ENCODE results near the gene SLC39A11.
"Not testable (repeated sequence)": the region's sequence is repeated elsewhere in the genome, so short reads cannot be mapped to it uniquely, and the experiment has no call there.

Gene SLC39A11

DNA sequence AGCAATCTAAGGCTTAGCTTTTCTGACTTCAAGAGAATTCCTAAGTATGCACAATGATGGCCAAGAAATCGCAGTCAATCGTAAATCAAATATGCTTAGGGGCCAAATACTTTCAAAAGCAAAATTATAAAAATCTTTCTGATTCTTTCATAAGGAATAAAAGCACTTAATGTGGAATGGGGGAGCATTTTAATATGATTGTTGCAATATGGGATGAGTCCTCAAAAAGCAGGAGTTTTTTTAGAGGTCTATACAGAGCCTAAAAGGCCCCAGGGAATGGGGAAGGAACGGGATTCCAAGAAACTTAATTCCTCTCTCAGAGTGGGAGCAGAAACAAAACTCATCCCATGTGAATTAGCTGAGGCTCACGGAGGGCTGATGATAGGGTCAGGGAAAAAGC lies 14.7 kb upstream of the SLC39A11 start:
- FAIRE-seq = no peak

- FAIRE-seq = no peak
Observed at GRCh38 chr17:73105431-73105830, 12.9 kb upstream of the SLC39A11 start.

DNA sequence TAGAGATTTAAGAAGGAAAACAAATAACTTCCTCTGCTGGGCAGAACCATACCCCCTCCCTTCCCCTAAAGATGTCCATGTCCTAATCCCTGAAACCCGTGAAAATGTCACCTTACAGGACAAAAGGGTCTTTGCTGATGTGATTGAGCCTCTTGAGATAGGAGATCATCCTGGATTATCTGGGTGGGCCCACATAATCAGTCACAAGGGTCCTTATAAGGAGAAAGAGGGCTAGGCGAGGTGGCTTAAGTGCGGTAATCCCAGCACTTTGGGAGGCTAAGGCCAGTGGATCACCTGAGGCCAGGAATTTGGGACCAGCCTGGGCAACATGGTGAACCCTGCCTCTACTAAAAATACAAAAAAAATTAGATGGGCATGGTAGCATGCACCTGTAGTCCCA lies 12.0 kb upstream of the SLC39A11 start:
- FAIRE-seq = no peak

DNA sequence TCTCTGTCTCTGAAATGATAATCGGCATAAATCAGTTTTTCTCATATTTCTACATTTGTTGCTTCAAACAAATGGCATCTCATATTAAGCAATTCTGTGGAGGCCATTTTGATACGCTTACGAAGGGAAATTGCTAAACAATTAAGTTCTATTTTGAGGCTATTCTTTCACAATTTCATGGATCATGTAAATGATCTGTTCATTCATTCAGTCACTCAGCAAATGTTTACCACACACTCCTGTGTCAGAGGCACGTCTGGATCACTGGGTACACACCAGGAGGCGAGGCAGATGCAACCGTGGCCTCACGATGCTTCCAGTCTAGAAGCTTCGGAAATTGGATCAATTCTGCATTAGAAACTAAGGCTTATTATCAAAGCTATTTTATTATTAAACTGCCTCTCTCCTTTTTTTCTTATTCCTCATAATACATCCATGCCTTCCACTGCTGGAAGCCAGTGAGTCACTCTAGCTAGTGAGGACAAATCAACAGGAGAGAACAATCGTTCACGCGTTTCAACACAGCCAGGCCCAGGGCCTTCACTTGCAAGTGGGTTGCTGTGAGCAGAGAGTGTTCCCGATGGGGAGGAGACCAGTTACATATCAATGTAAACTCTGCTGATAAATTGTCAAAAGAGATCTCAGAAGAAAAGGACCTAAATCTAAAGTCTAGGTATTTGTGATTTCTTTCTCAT lies 11.3 kb upstream of the SLC39A11 start:
- no peak for FAIRE-seq

DNA sequence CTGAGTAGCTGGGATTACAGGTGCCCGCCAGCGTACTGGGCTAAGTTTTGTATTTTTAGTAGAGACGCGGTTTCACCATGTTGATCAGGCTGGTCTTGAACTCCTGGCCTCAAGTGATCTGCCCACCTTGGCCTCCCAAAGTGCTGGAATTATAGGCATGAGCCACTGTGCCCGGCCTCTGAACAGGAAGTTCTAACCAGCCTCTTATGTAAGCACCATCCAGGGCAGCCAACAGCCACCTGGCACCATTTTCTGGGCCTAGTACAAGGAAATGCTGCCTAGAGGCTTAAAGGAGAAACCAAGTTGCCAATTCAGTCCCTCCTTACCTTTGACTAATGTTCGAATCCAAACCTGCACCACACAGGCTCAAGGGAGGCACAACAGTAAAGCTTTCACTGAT lies 8.5 kb upstream of the SLC39A11 start:
- FAIRE-seq = no peak

- FAIRE-seq = no peak
Observed at GRCh38 chr17:73100363-73100762, 7.9 kb upstream of the SLC39A11 start.

DNA sequence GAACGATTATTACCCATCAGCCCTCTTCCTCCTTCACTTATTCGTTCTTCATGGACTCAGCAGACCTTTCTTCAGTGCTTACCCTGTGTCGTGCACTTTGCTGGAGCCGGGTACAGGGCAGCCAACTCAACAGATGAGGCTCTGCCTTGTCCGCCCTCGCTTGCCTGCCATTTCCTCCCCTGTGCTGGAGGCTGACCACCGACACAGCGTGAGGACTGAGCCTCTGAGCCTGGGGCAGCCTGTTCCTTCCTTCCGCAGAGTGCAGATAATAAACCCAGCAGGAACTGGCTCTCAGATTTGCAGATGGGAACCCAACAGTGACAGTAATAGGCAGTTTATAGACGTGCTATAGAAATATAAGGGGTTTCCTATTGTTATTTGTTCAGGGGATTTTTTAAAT lies 7.0 kb upstream of the SLC39A11 start:
- FAIRE-seq = no peak

GRCh38 chr17:73098919-73099318 lies 6.4 kb upstream of the SLC39A11 start:
- FAIRE-seq = no peak

DNA sequence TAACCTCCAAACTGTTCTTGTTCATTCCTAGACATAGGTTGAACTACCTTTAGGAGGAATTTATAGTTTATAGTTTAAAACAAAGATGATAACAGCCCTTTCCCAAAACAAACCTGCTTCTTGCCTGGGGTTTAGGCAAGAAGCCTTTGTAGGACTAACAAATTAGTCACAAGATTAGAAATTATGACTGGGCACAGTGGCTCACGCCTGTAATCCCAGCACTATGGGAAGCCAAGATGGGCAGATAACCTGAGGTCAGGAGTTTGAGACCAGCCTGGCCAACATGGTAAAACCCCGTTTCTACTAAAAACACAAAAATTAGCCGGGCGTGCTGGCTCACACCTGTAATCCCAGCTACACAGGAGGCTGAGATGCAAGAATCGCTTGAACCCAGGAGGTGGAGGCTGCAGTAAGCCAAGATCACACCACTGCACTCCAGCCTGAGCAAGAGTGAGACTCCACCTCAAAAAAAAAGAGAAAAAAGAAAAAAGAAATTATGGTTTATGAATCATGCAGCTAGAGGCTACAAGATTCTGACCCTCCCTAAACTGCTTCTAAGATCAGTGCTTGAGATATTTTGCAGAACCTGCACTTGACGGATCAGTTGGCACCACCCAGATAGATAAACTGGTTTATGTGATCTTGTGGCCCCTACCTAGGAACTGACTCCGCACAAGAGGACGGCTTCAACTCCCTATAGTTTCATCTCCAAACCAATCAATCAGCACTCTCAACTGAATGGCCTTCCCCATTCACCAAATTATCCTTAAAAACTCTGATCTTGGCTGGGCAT lies 5.7 kb upstream of the SLC39A11 start:
- FAIRE-seq = not testable (repeated sequence)

DNA sequence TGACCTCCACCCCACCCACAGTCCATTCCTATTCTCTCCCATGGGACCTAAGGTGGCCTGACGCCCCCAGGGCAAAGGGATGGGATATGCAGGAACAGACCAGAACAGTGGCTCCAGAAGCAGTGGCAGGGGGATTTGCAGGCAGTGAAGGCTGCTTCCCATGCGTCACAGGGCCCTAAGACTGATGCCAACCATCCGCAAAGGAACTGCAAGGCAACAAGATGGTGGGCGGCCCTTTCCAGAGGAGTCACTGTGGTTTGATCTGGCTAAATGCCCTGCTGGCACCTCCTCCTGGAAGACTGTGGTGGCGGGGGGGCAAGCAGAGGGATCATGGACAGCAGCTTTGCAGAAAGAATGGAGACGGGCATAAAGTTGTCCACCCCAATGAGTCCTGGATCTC lies 4.4 kb upstream of the SLC39A11 start:
- FAIRE-seq = no peak

DNA sequence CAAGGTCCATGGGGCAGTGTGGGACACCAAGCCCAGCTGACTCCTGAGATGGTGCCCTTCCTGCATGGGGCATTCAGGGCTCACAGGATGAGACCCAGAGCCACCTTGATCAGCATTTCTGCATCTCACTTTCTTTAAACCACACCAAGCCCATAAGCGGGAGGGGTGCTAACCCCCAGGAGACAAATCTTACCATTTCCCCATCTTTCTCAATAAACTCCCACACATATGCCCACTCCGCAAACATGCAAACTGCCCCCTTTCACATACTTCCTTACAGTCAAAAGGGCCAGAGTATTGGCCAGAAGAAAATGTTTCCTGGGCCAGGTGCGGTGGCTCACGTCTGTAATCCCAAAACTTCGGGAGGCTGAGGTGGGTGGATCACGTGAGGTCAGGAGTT lies 3.7 kb upstream of the SLC39A11 start:
- no peak for FAIRE-seq

- no peak for FAIRE-seq
Observed at GRCh38 chr17:73093286-73093685, 798 bp upstream of the SLC39A11 start.

DNA sequence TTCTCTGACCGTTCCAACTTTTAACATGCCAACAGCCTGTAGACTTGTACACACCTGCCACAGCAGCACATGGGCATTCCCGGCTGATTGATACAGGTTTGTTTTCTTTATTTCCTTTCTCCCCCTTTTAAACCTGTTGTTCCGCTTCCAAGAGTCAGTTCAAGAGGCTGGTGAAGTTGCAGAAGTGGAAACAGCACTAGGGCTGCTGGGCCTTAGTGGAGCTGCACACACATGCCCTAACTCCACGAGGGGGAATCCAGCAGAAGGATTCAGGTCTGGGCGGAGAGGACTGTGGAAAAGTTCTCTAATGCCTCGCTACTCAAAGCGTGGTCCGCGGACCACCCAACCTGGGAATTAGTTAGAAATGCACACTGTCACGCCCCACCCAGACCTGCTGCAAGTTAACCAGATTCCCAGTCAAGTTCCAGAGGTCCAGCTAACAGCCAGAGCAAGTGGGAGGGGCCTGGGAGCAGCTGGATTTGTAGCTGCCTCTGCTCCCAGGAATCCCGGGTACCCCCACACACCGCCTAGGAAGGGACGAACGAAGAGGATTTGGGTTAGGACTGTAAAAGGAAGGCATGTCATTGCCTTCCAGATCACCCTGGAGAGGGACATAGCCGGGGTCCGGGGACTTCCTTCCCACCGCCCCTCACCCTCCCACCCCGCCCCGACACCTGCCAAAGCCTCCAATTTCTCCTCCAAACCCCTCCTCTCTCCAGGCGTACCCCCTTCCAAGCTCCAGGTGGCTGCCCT lies 542 bp downstream of the SLC39A11 start:
- FAIRE-seq = no peak

DNA sequence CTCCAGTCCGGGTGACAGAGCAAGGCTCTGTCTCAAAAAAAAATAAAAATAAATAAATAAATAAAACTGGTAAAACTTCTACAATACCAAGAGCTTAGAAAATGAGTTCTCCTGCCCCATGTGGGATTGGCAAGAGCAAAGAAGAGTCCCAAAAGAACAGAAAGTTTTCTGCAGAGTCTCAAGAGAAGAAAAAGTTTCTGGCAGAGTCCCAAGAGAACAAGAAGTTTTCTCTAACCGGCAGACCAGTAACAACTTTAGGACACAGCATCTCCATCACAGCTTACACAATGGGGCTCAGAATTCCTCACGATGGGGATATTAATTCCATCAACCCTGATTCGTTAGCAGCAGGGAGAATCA lies 1.1 kb downstream of the SLC39A11 start:
- no peak for FAIRE-seq

DNA sequence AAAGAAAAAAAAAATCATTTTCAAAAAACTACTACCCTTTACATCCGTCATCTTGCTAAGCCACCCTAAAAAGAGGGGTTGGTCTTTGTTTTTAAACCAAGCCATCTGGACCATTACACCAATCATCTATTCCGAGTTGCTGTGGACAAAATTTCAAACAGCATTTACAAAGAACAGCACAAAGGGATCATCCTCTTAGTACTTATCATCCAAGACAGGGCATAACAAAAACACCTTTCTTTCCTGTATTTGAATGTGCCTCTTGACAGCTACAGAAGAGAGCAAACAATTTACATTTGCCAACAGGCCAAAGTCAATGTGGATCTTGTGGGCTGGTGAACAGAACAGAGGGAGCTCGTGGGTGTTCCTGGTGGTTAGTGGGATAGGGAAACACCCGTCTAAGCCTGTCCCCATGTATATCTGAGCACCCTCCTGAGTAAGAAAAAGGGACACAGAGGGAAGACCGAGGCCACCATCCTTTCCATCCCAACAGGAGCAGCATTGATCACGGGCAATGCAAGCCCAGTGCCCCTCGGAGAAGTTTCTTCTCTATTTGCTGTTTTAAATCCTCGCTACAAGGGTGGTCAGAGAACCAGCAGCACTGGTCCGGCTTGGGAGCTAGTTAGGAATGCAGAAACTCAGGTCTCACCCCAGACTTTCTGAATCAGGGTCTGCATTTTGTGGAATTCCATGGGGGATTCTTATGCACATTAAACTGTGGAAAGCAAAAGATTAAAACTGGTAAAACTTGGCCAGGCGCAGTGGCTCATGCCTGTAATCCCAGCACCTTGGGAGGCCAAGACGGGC lies 1.9 kb downstream of the SLC39A11 start:
- FAIRE-seq = no peak

DNA sequence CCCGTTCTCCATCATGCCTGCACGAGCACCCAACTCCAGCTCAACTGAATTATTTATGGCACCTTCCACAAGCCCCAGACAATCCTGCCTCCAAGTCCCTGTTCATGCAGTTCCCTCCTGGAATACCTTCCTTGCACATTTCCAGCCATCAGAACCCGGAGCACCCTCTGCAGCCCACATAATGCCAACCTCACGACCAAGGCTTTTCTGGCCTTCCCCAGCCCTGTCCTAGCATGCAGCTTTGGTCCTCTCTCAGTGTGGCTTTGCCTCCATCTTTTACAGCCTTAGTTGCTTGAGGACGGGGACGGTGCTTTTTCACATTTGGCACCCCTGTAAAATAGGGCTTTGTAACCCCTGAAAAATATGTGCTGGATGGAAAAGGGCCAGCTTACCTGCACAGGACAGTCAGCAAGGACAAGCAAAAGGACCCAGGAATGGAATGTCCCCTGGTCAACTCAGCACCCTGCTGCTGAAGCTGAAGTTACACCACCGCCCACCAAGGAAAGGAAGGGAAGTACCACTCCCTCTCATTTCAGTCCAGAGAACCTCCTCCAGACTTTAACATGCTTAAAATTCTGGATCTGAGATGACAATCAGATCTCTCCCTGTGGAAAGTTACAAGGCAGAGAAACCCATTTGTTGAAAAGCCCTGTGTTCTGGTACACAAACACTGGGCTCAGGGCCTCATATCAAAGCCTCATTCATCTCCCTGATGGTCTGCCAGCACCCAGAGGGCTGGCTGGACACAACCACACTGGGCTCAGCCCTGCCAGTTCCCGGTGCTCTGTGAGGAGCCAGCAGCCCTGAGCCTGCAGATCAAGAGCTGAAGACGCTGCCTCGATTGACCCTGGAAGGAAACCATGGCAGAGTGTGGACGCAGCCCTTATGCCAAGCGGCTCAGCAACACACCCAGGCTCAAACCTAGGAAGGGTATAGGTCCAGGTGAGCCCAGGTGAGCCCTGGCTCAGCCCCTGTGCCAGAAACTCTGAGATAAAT lies 2.9 kb downstream of the SLC39A11 start:
- no peak for FAIRE-seq

- FAIRE-seq = no peak
Observed at GRCh38 chr17:73088561-73088960, 3.9 kb downstream of the SLC39A11 start.

GRCh38 chr17:73083432-73083831 lies 9.1 kb downstream of the SLC39A11 start:
- FAIRE-seq = no peak

DNA sequence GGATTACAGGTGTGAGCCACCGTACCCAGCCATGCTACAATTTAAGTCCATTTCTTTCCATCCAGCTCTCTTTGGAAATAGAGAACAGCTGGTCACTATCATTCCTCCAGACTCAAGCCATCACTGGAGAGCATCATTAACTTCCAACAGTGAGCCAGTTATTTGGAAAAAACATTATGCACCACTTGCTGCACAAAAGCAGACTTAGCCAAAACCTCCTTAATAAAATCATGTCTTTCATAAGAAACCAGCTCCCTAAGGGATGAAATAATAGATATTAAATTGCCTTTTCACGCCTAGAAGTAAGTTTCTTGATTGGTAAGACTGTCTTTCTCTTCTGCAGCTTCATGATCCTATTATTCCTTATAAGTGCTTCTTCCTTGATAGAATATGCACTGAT lies 17.9 kb downstream of the SLC39A11 start:
- FAIRE-seq = no peak

DNA sequence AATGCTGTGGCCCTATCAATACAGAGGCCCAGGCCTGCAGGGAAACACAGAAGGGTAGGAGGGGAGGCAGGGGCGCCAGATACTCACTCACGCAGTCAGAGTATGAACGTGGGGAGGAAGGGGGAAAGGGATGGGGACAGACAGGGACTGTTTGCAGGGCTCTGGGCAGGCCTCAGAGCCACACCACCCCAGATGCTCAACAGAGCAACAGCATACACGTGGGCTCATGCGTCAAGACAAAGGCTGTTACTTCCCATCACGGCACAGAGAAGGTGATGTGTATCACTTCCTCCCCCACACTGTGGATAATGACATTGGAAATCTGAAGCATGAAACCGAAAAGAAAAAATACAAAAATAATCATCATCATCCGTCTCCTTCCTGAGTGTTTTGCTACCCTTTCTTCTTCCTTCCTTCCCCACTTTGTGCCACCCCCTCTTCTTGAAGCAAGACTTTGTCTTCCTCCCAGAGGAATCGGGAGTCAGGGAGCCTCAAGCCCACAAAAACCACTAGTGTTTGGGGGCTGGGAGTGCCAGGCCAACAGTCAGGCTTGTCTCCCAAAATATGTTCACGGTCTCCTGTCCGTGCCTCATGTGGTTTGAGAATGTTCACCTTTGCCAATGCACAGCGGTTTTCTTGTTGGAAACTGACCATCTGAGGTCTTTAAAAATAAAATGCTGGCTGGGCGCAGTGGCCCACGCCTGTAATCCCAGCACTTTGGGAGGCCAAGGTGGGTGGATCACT lies 20.1 kb downstream of the SLC39A11 start:
- no peak for FAIRE-seq

All from TTC549 (cell line).